NT2/D1 (cell line): Measurements from ENCODE around the gene ZNF614.

ENCODE experiments used
- SUZ12 ChIP-seq: IDR thresholded peaks from 2 replicates; pipeline ENCODE4 v1.6.1; 2011; ENCODE audit not compliant: insufficient read length, insufficient read depth; ENCODE audit errors: extremely low read depth
- YY1 ChIP-seq: IDR thresholded peaks from 2 replicates; pipeline ENCODE4 v1.6.1; 2011; ENCODE audit not compliant: insufficient read length, insufficient read depth
- ZNF274 ChIP-seq: IDR thresholded peaks from 2 replicates; pipeline ENCODE4 v1.6.1; 2011; ENCODE audit warnings: mild to moderate bottlenecking, low read depth, low read length

GRCh38 chr19:51986309-51987291 lies 41.6 kb downstream of the ZNF614 start, which contains the start of gene ZNF350:
- TF ChIP-seq SUZ12 (no peak), ZNF274 (no peak), YY1 (peak; percentile 100)
